Measurements from ENCODE around the gene FNIP2.

The FNIP2 gene

DNA sequence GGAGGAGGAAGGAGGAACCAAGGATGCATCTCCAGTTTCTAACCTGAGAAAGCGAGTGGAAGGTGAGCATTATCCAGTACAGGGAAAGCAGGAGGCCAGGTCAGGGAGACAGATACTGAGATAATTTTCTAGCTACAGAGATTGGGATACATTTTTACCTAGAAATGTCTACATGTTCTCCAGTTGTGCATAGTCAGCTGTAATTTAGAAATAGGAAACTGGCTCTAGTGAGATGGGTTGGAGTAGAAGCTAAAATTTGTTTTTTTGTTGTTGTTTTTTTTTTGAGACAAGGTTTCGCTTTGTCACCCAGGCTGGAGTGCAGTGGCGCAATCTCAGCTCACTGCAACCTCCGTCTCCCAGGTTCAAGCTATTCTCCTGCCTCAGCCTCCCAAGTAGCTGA, 71.3 kb downstream of the FNIP2 start:
- DNase-seq (ENCODE audit: low read depth): no peak

DNA sequence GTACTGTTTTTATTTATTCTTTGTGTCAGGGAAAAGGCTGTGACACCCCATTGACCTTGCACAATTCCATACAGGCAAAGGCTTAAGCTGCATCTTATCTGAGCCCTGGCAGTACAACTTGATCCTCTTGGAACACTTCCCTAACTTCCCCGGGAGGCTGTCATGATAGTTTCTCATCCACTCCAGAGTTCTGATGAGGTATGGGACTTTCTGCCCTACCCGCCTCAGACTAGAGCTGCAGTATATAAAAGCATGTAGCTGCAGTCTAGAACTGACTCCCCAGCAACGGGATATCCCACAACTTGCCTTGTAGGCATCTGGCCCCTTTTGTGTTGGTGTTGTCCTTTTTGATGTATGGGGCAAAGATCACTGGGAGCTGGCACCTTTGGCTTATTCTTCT, 72.7 kb downstream of the FNIP2 start:
- no peak for DNase-seq (ENCODE audit: low read depth)

DNA sequence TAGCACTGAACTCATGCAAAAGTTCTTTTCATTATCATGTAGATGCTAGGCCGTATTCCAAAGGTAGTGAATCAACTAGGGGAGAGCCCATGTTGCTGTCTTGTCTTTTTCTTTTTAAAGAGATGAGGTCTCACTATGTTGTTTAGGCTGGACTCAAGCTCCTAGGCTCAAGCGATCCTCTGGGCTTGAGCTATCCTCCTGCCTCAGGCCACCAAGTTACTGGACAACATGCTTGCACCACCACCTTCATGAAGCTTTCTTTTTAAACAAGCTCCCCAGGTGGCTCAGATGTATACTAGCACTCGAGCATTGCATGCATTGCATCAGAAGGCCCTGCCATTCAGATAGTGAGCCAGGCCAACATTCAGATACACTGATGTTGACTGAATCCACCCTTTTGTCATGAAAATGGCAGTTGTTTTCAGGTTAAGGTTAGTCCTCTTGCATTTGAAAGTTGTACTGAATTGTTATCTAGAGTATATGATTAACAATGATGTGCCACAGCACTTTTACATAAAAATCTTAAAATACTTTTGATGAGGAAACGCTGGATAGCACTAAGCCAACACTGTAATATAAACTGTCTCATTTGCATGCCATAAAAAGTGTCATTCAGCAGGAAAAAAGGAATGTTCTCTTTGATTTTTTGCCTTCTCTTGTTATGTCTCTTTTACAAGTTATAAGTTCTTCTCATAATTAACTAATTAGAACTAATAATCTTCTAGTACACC, 76.7 kb downstream of the FNIP2 start:
- DNase-seq (ENCODE audit: low read depth): no peak

DNA sequence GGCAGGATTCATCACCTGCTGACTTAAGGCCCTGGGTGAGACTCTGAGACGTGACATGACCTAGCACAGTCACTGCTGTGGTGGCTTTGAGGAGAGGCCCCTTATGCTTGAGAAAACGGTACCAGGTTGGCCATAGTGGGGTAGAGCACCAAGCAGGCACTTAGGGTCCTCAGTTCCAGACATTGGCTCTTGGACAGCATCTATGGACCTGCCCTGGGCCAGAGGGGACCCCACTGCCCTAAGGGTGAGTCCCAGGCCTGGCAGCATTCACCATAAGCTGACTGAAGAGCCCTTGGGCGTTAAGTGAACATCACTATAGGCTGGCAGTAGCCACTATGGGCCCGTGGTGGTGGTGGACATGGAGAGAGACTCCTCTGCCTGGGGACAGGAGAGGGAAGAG, 78.7 kb downstream of the FNIP2 start:
- no peak for DNase-seq (ENCODE audit: low read depth)

DNA sequence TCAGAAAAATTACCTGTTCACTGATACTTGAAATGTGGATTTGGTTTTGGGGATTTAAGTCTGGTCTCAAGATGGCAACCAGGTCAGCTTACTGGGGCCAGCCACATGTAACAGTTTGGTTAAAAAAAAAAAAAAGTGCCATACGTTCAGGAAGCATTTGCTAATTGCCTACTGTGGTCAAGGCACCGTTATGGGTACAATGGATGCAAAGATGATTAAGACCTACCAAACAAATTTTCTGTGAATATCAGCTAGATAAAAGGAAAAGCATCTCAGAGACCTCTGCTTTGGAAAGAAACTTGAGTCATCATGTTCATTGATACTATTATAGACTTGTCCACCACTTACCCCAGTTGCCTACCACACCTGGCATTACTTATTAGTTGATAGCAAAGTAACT, 80.9 kb downstream of the FNIP2 start:
- DNase-seq (ENCODE audit: low read depth): no peak

DNA sequence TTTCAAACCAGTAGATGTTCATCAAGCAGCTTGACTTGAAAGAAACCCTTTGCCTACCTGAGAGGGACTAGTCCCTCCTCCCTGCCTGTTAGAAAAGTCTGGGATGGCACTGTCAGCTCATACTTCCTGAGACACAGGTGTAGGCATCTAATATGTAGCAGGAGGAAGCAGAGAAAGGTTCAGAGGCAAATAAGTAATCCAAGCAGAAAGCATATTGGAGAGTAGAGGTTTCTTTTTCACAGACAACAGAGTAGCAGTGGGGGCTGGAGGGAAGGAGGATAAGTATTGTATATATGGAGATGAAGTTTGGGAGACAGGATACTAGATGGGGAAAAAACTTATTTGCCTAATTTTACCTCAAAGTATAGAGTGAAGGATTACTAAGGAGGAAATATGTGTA, 81.5 kb downstream of the FNIP2 start:
- DNase-seq (ENCODE audit: low read depth): no peak

DNA sequence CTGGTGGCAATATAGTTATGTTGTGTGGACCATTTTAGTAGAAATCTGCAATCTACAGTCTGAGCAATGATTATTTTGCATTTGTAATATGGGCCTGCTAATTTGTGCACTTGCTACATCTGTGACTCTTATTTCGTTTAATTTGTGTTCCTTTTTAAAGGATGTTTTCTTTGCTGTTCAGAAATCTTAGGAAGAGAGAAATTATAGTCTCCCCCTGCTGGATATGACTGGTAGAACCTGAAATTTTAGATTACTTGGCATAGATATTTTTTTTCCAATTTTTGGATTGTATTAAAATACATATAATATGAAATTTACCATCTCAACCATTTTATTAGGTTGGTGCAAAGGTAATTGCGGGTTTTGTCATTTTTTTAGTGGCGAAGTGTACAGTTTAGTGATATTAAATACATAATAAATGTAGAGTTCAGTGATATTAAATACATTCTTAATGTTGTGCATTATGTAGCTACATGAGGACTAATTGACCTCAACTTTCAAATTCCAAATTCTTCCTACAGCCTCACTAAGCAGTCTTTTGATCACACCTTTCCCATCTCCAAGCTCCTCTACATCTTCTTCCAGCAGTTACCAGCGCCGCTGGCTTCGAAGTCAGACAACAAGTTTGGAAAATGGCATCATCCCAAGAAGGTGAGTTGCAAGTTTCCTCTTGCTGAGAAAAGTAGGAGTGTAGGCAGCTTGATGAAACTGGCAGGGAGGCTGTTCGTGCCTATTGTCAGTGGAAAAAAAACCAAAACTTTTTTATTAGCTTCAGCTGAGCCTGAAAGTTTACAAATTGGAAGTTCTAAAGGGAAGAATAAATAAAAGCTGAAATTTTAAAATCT, 82.2 kb downstream of the FNIP2 start:
- DNase-seq (ENCODE audit: low read depth): no peak

DNA sequence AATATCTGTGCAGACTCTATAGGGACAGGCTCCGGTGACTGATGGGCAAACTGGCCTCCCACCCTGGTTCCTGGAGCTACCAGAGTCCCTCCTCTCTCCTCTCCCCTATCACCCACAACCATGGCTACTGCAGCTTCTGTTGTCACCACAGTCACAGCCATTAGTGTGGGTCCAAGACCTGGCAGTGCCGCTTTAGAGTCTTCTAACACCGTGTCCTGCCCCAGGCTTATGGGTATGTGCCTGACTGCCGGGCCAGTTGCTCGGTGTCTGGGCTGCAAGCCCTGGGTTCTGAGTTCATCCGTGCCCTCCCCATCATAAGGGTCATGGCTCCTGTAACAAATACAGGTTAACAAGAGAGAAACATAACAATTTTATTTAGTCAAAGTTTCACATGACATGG, 85.4 kb downstream of the FNIP2 start:
- no peak for DNase-seq (ENCODE audit: low read depth)

DNA sequence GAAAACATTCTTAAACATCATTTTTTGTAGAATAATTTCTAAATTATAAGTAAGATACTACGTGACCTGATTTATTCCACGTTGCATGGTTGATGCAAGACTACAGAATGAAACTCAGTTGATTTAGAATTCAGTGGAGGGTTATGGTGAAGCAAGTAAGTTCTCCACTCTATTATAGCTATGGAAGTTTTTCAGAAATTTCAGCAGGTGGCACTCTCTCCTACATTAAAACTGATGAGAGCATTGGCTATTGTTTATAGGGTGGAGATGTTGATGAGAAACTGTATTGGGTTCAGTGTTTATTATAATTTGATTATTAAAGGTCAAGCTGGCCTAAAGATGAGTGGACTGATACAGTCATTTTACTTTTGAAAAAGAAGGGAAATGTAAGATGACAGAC, 88.0 kb downstream of the FNIP2 start:
- DNase-seq (ENCODE audit: low read depth): no peak

DNA sequence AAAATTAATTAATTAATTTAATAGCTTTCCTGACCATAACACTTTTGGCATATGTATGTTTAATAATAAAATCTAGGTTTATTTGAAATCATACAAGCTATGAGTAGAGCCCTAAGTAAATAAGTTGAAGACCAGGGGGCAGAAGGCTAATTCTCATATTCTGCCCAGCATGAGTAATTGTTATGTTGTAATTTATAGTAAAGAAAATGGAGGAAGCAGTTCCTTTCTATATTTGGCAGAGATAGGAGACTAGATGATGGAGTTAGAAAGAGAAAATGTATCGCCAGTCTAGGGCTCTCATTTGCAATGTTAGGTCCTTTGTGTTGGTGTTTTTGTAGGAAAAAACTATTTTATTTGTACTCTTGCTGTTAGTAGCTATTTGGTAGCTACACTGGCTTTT, 89.1 kb downstream of the FNIP2 start:
- no peak for DNase-seq (ENCODE audit: low read depth)

DNA sequence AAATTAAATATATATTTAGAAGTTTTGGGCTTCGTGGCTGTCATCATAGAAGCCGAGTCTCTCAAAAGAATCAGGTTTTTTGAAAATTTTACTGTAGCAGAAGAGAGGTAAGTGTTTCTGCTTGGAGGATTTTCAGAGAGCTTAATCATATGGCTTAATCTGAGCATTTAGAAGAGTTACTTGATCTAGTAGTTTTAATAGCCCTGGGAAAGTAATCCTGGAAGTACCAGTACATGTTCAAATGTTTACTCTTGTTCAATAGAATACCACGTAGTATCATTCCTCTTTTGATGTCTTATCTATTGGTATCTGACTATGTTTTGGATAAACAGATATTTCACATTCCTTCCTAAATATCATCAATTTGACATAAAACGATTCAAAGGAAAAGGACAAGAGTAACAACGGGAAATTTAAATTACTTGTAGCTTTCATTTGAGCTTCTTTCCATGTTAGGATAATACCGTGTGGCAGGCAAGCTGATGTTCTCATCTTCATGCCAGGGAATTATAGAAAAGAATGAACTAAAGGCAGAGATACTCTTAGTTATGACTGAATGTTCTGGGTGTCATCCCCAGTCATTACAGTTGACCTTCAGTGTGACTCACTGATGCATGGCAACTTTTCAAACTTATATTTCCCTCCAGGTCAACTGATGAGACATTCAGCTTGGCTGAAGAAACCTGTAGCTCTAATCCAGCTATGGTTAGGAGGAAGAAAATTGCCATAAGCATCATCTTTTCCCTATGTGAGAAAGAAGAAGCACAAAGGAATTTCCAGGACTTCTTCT, 89.8 kb downstream of the FNIP2 start:
- DNase-seq (ENCODE audit: low read depth): no peak

DNA sequence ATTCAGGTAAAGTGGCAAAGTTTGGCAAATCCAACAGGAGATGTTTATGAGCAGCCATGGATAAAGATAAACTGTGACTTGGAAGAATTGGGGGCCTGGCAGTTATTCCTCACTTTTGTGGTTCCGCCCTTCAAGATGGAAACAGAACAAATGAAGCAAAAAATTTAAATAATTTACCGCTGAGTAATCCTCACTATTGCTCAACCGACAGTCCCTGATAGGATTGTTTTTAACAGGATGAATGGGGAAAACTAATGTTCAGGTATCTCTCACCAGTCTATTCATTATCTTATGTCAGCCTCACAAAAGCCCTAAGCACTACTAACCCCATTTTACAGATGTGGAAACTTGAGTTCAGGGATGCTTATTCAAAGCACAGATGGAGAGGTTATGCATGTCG, 90.8 kb downstream of the FNIP2 start:
- DNase-seq (ENCODE audit: low read depth): no peak

DNA sequence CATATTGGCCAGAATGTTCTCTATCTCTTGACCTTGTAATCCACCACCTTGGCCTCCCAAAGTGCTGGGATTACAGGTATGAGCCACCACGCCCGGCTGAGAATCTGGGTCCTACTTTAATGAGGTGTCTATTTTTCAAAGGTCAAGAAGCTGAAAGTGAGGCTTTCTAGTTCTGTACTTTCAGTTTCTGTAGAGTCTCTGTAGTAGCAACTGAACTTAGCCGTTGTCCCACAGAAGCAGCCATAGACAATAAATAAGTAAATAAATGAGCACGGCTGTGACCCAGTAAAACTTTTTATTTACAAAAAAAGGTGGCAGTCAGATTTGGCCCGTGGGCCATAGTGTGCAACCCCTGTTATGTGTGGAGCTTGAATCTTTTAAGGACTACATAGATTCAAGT, 92.0 kb downstream of the FNIP2 start:
- DNase-seq (ENCODE audit: low read depth): no peak

DNA sequence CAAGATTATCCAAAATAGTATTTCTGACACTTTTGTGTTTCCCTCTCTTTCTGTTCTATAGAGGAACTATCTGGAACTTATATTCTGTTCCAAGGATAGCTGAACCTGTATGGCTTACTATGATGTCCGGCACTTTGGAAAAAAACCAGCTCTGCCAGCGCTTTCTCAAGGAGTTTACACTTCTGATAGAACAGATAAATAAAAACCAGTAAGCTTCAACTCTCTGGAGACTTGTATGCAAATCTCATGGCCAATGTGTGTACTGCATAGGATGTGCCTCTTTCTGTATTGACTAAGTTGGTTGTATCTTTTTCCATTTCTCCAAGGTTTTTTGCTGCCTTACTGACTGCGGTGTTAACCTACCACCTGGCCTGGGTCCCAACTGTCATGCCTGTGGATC, 92.5 kb downstream of the FNIP2 start:
- DNase-seq (ENCODE audit: low read depth): no peak

DNA sequence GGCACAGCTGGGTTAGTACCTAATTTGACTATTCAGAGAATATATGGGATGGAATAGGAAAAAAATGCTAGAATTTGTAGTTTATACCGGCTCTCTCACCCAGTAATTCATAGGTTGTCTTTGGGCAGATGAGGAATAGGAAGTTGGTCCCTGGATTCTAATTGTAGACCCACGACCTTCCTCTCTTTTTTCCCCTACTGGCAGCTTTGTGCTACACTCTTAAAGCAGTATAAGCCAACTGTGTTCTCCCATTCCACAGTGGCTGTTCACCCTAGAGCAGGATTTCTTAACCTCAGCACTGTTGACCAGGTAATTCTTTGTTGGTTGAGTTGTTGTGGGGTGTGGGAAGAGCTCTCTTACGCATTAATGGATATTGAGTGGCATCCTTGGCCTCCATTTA, 92.9 kb downstream of the FNIP2 start:
- no peak for DNase-seq (ENCODE audit: low read depth)

DNA sequence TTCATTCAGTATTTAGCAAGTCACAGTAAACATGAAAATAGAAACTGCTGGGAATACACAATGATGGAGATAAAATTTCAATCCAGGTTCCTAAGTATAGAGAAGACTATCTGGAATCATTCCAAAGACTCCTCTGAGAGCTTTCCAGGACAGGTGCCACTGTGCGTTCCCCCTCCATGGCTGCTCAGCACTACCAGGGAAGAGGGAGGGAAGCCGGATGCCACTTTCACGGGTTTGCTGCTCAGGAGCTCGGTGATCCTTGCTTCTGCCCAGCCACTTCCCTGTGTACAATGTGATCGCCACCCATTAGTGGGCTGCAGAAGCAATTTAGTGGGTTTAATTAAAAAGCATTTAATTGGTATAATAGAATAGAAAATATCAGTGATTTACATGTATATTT, 94.5 kb downstream of the FNIP2 start:
- no peak for DNase-seq (ENCODE audit: low read depth)

DNA sequence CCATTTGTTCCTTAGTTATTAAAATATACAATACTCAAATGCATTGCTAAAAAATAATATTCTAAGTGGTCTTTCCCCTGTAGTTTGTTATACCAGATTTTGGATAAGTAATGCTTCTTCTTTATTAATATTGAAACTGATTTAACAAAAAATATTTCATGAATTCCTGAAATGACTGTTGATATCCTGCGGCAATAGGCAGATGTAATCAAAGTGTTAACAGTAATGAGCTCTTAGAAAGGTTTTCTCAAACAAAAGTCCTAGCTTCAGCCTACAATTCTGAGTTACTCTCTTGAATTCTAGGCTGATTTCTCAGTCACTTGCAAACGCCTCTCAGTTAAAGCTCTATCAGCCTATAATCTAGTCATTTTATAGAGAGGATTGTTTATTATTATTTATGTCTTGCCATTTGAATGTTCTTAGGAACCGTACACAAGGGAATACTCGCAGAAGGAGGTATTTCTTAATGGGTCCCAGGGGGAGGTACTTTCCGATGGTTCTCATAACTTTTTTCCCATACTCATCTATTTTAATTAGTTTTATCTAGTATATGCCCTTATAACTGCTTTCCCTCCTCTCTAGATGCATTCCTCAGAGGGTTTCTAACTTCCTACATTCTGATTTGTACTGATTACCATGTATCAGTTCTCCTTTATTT, 96.8 kb downstream of the FNIP2 start:
- no peak for DNase-seq (ENCODE audit: low read depth)

DNA sequence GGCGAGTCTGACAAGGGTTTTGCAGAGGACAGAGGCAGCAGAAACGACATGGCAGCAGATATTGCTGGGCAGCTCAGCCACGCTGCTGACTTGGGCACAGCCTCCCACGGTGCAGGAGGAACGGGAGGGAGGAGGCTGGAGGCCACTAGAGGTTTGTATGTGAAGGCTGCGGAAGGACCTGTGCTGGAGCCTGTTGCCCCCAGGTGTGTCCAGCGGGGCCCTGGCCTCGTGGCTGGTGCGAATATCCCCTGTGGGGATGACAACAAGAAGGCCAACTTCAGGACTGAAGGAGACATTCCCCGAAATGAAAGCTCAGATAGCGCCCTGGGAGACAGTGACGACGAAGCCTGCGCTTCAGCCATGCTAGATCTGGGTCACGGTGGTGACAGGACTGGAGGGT, 100.2 kb downstream of the FNIP2 start:
- DNase-seq (ENCODE audit: low read depth): no peak

DNA sequence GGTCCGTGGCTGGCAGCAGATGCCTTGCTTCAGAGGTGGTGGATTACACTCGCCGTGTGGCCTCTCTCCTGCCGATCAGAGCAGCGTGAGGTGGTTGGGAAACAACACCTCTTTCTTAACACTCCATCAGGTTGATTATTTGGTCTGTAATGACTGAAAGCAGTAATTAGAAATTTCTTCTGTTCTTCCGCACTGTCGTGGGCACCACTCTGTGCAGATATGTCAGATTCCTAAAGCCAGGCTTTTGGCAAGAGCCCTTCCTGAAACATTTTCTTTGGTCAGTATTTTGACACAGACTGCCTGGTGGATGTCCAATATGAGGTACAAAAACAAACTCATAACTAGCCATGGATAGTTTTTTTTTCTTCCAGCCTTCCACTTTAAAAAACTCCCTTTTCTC, 100.9 kb downstream of the FNIP2 start:
- no peak for DNase-seq (ENCODE audit: low read depth)

DNA sequence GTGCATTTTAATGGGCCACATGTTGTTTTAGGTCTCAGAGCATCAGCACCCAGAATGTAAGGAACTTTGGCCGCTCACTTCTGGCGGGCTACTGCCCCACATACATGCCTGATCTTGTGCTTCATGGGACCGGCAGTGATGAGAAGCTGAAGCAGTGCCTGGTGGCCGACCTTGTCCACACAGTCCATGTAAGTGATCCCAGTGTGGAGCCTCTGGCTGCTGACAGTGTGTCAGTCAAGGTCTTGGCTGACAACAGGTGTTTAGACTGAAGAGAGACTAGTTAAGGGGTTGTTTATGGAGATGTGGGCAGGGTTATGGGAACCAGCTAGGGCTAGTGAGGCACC, 101.4 kb downstream of the FNIP2 start:
- no peak for DNase-seq (ENCODE audit: low read depth)

DNA sequence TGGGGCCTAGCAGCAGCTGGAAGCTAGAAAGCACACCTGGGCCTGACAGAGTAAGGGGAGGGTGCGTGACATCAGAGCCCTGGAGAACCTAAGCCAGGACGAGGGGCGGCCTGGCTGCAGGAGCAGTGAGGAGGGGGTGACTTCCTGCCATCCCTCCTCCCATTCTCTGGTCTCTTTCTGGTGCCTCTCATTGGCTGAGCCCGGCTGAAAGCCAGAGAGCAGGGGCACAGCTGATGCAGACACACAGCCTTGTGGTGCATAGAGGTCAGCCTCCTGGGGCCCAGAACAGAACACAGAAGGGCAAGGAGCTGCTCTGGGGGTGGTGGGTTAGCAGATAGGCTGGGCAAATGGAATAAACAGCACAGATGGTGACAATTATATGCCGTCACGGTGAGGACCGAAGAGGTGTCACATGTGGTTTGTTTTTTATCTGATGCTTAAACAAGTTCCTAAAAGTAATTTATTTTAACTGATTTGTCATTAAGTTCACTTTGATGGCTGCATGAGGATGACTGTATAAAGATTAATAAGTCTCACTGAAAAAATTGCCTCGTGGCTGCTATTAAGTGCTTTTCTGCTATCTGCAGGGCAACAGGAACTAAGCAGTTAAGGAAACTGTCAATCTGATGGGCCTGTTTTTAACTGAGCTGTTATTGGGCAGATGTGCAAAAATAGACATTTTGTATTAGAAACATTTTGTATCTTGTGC, 102.0 kb downstream of the FNIP2 start:
- no peak for DNase-seq (ENCODE audit: low read depth)

DNA sequence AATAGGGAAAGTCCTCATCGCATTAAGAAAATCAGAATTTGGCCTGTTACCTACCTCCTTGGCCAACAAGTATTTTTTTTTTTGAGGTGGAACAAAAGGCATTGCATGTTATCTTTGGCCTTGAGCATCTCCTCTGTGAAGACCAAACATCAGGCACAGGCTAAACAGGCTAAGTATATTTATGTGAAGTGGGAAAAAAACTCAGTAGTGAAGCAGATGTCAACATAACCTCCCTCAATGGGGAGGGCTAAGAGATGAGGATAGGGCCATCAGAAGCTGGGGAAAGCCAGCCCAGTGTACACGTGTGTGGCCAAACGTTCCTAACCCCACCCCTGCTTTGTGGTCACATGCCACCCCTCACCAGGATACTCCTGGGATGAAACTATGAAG, 102.5 kb downstream of the FNIP2 start:
- no peak for DNase-seq (ENCODE audit: low read depth)

All from activated T-cell treated with anti-CD3 and anti-CD28 coated beads for 48 hours (primary cell).